AG09319 (cell line): Measurements from ENCODE around the gene SOX2.

Source experiments
- DNase-seq: peaks from one replicate; pipeline ENCODE4 v3.0.0-alpha.2; 2010; ENCODE audit warnings: low read depth; ENCODE audit errors: extremely low read depth
- CTCF ChIP-seq: IDR thresholded peaks from 2 replicates; pipeline ENCODE4 v1.5.1; 2011; ENCODE audit warnings: low read depth, mild to moderate bottlenecking, inconsistent platforms, low read length, moderate library complexity

SOX2 gene

GRCh38 chr3:181699171-181699903 lies 12.4 kb upstream of the SOX2 start:
- no peak for TF ChIP-seq CTCF
- DNase-seq = no peak

GRCh38 chr3:181700168-181701087 lies 11.3 kb upstream of the SOX2 start:
- peak; percentile 82 for TF ChIP-seq CTCF
- DNase-seq = no peak

- no peak for DNase-seq
Measured at GRCh38 chr3:181701096-181701495, 10.6 kb upstream of the SOX2 start.

GRCh38 chr3:181703601-181704420 lies 7.9 kb upstream of the SOX2 start:
- DNase-seq = no peak
- TF ChIP-seq CTCF = no peak

More at GRCh38 chr3:181701096-181701495, 10.6 kb upstream of the SOX2 start:
- TF ChIP-seq CTCF = no peak

GRCh38 chr3:181704421-181705085 lies 7.2 kb upstream of the SOX2 start:
- no peak for DNase-seq
- no peak for TF ChIP-seq CTCF

- no peak for DNase-seq
- no peak for TF ChIP-seq CTCF
Measured at GRCh38 chr3:181705086-181705480, 6.6 kb upstream of the SOX2 start.
